ENCODE results near the gene EFL1.
A peak's percentile ranks its signal among the peaks of the same experiment; 100 is the strongest.
"Not testable (repeated sequence)": the region's sequence is repeated elsewhere in the genome, so short reads cannot be mapped to it uniquely, and the experiment has no call there.

The EFL1 gene

GRCh38 chr15:82284381-82284780 lies 21.8 kb upstream of the EFL1 start:
- not testable (repeated sequence) for H3K27ac ChIP-seq, H3K4me3 ChIP-seq

DNA sequence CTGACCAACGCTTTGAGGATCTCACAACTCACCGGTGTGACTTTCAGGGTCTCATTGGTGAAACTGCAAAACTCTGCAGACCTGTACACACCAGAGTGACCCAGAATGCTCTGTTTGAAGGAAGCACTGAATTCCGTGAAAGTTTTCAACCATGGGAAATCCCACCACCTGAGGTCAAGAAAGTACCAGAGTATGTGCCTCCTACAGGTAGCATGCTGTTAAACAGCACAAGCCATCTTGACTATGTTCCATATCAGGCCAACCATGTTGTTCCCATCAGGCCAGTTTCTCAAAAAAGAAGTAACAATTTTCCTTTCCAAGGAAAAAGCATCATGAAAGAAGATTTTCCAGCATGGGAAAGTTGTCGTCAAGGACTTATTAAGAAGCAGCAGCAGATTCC lies 19.9 kb upstream of the EFL1 start:
- H3K27ac ChIP-seq, H3K4me3 ChIP-seq: not testable (repeated sequence)

GRCh38 chr15:82281276-82281675 lies 18.7 kb upstream of the EFL1 start:
- not testable (repeated sequence) for H3K27ac ChIP-seq, H3K4me3 ChIP-seq

- no peak overlapping the region for H3K27ac ChIP-seq
- no peak overlapping the region for H3K4me3 ChIP-seq
These were observed 12.9 kb upstream of the EFL1 start for GRCh38 chr15:82275410-82275809.

DNA sequence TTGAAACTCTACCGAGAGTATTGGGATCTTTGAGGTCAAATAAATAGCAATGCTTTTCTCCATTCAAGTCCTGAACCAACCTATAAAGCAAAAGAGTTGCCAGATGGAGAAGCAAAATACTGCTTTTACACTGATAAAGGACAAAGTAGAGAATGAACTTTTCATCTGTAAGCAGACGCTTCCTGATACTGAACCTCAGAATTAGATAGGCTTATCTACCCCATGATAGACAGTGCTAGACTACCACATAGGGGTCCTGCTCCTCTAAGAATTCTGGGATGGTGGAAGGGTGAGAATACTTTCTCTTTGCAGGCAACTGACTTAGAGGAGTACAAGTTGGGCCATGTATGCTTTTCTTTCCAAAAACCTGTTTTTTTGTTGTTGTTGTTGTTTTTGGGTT lies 9.6 kb upstream of the EFL1 start:
- H3K27ac ChIP-seq = no peak overlapping the region

GRCh38 chr15:82268454-82268853 lies 5.9 kb upstream of the EFL1 start:
- peak overlapping the region in 2 of 21 experiments; percentile 14 to 25 for H3K27ac ChIP-seq
- not testable (repeated sequence) for H3K4me3 ChIP-seq

More for the DNA sequence above, 9.6 kb upstream of the EFL1 start:
- no peak overlapping the region for H3K4me3 ChIP-seq

DNA sequence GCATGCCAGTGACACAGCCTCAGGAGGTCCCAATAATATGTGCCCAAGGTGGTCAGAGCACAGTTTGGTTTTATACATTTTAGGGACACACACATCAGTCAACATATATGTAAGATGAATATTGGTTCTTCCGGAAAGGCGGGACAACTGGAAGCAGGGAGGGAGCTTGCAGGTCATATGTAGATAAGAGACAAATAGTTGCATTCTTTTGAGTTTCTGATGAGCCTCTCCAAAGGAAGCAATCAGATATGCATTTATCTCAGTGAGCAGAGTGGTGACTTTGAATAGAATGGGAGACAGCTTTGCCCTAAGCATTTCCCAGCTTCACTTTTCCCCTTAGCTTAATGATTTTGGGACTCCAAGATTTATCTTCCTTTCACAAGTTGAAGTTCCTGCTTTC lies 4.6 kb upstream of the EFL1 start:
- H3K4me3 ChIP-seq, H3K27ac ChIP-seq: not testable (repeated sequence)

GRCh38 chr15:82263350-82263749 lies 816 bp upstream of the EFL1 start:
- peak overlapping the region in 5 of 21 experiments; percentile 61 to 86 (median 79) for H3K27ac ChIP-seq
- H3K4me3 ChIP-seq = peak overlapping the region; percentile 61 to 98 (median 81)

DNA sequence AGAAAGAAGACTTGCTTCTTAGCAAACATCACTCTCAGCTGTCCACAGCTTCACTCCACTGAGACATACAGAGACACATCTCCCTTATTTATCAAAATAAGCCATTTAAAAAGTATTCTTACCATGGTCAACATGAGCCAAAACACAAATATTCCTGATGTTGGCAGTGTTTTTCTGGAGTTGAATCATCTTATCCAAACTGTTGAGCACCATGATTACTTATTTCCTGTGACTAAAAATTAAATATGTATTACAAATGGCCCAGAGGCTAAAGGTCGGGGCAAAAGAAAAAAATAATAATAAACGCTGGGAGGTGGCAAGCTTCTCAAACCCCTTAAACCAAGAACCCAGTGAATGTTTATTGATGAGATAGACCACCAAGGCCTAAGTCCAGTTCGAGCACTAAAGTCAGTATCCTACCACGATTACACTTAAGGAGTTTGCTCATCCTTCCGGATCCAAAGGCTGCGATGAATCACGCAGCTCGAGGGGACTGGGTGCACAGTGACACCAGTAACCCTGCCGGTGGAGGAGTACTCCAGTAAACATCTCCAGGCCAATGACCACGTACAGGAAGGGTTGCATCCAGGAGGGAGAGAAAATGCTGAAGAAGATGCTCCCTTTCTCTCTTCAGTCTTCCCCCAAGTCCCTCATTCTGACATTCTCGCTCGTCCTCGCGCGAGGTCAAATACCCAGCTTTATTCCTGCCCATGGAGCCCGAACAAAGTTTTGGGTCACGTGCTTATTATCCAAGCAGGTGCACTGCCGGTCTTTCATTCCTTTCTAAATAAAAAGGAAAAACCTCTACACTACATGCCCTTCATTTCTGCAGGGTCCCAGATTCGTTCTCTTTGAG lies 740 bp downstream of the EFL1 start:
- H3K4me3 ChIP-seq = peak overlapping the region; percentile 61 to 98 (median 81)

DNA sequence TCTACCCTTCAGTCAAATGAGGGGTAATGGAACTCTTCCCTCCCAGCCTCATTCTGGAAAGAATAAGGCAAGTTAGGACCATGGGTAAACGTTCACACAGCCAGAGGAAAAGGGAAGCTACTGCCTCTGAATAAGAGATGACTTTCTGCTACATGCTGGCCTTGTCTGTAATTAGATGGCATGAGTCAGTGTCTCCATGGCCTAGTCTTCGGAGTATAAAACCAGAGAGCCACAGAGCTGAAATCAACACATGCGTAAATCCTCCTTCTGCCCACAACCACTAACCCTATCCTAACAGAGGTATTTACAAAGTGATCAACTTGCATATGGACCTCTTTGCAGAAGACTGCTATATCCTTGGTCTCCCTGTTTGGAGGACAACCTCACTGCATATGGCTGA lies 14.3 kb downstream of the EFL1 start:
- not testable (repeated sequence) for H3K4me3 ChIP-seq, H3K27ac ChIP-seq

More for the DNA sequence above, 740 bp downstream of the EFL1 start:
- H3K27ac ChIP-seq = peak overlapping the region in 20 of 21 experiments; percentile 37 to 86 (median 78)

DNA sequence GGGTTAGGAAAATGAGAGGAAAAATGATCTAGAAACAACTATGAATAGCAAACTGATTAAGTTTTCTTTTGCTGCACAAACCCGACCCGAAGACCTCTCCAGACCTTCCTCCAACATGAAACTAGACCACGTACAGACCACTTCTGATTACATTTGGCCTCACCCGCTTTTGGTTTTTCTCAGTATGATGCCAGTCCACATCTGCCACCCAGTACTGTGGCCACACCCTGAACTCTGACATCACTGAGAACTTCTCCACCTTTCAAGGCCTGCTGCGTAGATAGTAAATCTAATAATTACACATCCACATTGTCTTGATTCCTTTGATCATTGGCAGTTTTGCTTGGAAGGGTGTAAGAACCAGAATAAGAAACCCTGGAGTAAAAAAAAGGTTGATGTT lies 16.6 kb downstream of the EFL1 start:
- not testable (repeated sequence) for H3K4me3 ChIP-seq, H3K27ac ChIP-seq

- H3K27ac ChIP-seq, H3K4me3 ChIP-seq: not testable (repeated sequence)
These were observed 18.9 kb downstream of the EFL1 start for GRCh38 chr15:82243644-82244043.

DNA sequence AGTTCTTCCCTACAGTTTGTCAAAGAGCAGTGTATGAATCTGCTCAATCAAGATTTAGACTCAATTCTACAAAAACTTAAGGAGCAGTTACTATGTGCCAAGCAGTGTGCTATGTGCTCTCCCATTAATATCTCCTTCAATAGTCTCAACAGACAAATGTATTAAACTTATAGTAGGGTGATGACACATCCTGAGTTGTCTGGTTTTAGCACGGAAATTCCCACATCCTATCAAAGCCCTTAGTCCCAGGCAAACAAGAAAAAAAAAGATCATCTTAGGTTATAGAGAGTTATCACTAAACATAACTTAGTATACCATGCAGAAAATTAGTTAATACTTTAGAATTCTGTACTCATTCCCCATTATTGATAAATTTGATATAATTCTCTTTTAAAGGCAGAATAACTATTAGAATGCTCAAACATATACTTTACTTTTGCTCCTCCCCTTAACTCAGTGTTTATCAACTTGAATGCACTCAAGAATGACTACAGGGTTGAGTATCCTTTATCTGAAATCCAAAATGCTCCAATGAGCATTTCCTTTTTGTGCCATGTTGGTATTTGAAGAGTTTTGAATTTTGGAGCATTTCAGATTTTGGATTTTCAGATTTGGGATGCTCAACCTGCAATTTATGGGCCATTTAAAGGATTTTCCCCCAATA lies 20.6 kb downstream of the EFL1 start:
- H3K27ac ChIP-seq, H3K4me3 ChIP-seq: not testable (repeated sequence)

- no peak overlapping the region for H3K27ac ChIP-seq
- no peak overlapping the region for H3K4me3 ChIP-seq
These were observed 22.7 kb downstream of the EFL1 start for GRCh38 chr15:82239685-82240391.

- not testable (repeated sequence) for H3K4me3 ChIP-seq, H3K27ac ChIP-seq
These were observed 24.5 kb downstream of the EFL1 start for GRCh38 chr15:82237944-82238534.

- no peak overlapping the region for H3K27ac ChIP-seq
These were observed 30.7 kb downstream of the EFL1 start for GRCh38 chr15:82231842-82232241.

GRCh38 chr15:82231233-82231632 lies 31.3 kb downstream of the EFL1 start:
- Histone ChIP-seq H3K4me3 (no peak overlapping the region), H3K27ac (no peak overlapping the region)

More at GRCh38 chr15:82231842-82232241, 30.7 kb downstream of the EFL1 start:
- H3K4me3 ChIP-seq = no peak overlapping the region

DNA sequence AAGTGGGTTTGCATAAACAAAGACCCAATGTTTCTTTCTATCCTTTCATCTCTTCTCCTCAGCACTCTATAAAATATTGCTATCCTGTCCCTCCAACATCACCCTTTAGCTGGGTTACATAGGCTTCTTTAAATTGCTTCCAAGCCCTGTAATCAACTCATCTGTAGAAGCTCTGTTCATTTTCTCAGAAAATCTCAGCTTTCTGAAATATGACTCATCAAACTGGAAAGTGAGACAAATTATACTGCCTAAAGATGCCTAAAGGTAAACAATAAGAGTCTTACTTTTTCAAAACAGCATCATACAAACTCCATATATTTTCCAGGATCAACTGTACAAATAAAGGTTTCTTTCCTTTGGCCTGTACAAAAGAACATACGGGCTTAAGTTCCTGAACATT lies 33.8 kb downstream of the EFL1 start:
- Histone ChIP-seq H3K4me3 (no peak overlapping the region), H3K27ac (no peak overlapping the region)

GRCh38 chr15:82221535-82221934 lies 41.0 kb downstream of the EFL1 start:
- not testable (repeated sequence) for H3K4me3 ChIP-seq, H3K27ac ChIP-seq

- H3K4me3 ChIP-seq, H3K27ac ChIP-seq: not testable (repeated sequence)
These were observed 46.4 kb downstream of the EFL1 start for GRCh38 chr15:82216092-82216491.

All from skin epidermis (tissue), 12 donors.